DND-41 (cell line): ENCODE results near the gene FAF1.

Source experiments
- ATAC-seq: fragments of 200-7000 bp; cut with Tn5 transposase; 3 replicates; pipeline ENCODE4 v1.9.1; 2021; ENCODE audit warnings: low read depth; ENCODE audit not compliant: insufficient read depth
- DNase-seq: peaks from one replicate; pipeline ENCODE4 v3.0.0-alpha.2; 2020
- H2AFZ ChIP-seq: 2 replicates; pipeline ENCODE4 v1.6.0; 2012; ENCODE audit warnings: low read depth, low read length
- H3K27ac ChIP-seq: 2 replicates; pipeline ENCODE4 v1.5.1; 2012; ENCODE audit warnings: low read length, inconsistent platforms
- H3K27me3 ChIP-seq: fragments of 200-600 bp; sonication (generic); 2 replicates; pipeline ENCODE4 v1.6.0; 2012; ENCODE audit warnings: low read length, mild to moderate bottlenecking, inconsistent platforms; ENCODE audit not compliant: insufficient read depth, poor library complexity
- H3K36me3 ChIP-seq: 2 replicates; pipeline ENCODE4 v1.5.1; 2012; ENCODE audit warnings: low read length, inconsistent platforms; ENCODE audit not compliant: insufficient read depth
- H3K4me1 ChIP-seq: 2 replicates; pipeline ENCODE4 v1.5.1; 2012; ENCODE audit warnings: mild to moderate bottlenecking, low read length; ENCODE audit not compliant: insufficient read depth
- H3K4me2 ChIP-seq: 2 replicates; pipeline ENCODE4 v1.6.0; 2012; ENCODE audit warnings: mild to moderate bottlenecking, moderate library complexity, low read length, inconsistent platforms; ENCODE audit not compliant: insufficient read depth
- H3K4me3 ChIP-seq, 2 experiments: fragments of 200-600 bp in 1 of 2; shearing (Covaris generic) in 1 of 2; 2 replicates each; pipeline ENCODE4 v1.5.1; 2012 to 2016; ENCODE audit warnings: inconsistent platforms in 2 of 2, low read length in 2 of 2, mild to moderate bottlenecking in 2 of 2, low read depth in 1 of 2, moderate library complexity in 1 of 2
- H3K79me2 ChIP-seq: 2 replicates; pipeline ENCODE4 v1.6.0; 2012; ENCODE audit warnings: low read length, inconsistent platforms; ENCODE audit not compliant: insufficient read depth
- H3K9ac ChIP-seq: 2 replicates; pipeline ENCODE4 v1.6.0; 2012; ENCODE audit warnings: low read depth, mild to moderate bottlenecking, inconsistent platforms, low read length, moderate library complexity
- H3K9me3 ChIP-seq: 2 replicates; pipeline ENCODE4 v1.5.1; 2012; ENCODE audit warnings: low read length, moderate library complexity, mild to moderate bottlenecking, inconsistent platforms; ENCODE audit not compliant: insufficient read depth, severe bottlenecking
- H4K20me1 ChIP-seq: 2 replicates; pipeline ENCODE4 v1.6.0; 2012; ENCODE audit warnings: low read length; ENCODE audit not compliant: insufficient read depth
- EZH2 ChIP-seq: IDR thresholded peaks from 3 replicates; pipeline ENCODE4 v1.6.1; 2012; ENCODE audit warnings: borderline replicate concordance, low read depth, mild to moderate bottlenecking, moderate library complexity, low read length, inconsistent platforms; ENCODE audit not compliant: severe bottlenecking
- TF ChIP-seq, protein P1 (sequence below): IDR thresholded peaks from 2 replicates; pipeline ENCODE4 v1.5.1; 2012; ENCODE audit warnings: borderline replicate concordance, low read length, moderate library complexity, mild to moderate bottlenecking; ENCODE audit not compliant: poor library complexity, severe bottlenecking; ENCODE audit errors: extremely low read depth

The FAF1 gene

DNA sequence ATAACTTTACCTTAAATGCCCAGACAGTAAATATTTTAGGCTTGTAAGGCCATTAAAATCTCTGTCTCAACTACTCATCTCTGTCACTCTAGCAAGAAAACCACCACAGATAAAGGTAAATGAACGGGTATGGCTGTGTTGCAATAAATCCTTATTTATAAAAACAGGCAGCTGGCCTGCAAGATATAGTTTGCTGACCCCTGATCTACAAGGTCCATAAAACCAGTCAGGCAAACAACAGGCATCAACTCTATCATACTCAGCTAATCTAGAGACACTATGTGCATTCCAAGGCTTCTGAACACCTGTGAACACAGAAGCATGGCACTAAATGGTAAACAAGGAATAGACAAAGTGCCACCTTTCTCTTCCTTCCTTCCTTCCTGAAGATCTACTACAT, 9.7 kb downstream of the FAF1 start:
- ATAC-seq, result no peak
- Histone ChIP-seq H3K4me2 (no peak overlapping the region), H3K36me3 (peaks cover 18% of the 10 kb centered on the region)

DNA sequence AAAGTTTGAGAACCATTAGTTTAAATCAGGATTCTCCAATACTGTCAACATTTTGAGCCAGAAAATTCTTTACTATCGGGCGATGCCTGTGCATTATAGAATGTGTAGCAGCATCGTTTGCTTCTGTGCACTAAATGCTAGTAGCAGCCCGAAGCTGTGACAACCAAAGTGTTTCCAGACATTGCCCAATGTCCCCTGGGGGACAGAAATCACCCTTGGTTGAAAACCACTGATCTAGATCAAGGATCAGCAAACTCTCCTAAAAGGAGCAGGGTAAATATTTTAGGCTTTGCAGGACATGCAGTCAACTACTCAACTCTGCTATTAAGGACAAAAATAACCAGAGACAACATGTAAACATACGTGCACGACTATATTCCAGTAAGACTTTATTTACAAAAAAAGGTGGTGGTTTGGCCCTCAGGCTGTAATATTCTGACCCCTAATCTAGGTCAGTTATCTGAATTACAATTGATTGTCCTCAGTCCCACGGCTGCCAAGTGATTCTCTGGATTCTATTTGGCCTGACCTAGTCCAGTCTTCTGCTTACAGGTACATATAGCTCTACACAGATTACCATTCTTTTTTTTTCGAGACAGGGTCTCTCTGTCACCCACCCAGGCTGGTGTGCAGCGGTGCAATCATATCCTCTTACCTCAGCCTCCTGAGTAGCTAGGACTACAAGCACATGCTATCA, 10.6 kb downstream of the FAF1 start:
- Histone ChIP-seq H2AFZ (no peak overlapping the region), H3K4me1 (no peaks in the 10 kb centered on the region), H3K36me3 (peaks cover 19% of the 10 kb centered on the region), H3K9me3 (no peaks in the 10 kb centered on the region), H3K4me3 (no peak overlapping the region), H3K27ac (no peak overlapping the region), H3K79me2 (peaks cover 90% of the 10 kb centered on the region), H3K4me2 (no peak overlapping the region), H3K9ac (no peak overlapping the region), H4K20me1 (peaks cover 63% of the 10 kb centered on the region), H3K27me3 (no peaks in the 10 kb centered on the region)
- no peak for ATAC-seq
- no peak for DNase-seq
- no peak for TF ChIP-seq EZH2
- TF ChIP-seq, protein P1, sequence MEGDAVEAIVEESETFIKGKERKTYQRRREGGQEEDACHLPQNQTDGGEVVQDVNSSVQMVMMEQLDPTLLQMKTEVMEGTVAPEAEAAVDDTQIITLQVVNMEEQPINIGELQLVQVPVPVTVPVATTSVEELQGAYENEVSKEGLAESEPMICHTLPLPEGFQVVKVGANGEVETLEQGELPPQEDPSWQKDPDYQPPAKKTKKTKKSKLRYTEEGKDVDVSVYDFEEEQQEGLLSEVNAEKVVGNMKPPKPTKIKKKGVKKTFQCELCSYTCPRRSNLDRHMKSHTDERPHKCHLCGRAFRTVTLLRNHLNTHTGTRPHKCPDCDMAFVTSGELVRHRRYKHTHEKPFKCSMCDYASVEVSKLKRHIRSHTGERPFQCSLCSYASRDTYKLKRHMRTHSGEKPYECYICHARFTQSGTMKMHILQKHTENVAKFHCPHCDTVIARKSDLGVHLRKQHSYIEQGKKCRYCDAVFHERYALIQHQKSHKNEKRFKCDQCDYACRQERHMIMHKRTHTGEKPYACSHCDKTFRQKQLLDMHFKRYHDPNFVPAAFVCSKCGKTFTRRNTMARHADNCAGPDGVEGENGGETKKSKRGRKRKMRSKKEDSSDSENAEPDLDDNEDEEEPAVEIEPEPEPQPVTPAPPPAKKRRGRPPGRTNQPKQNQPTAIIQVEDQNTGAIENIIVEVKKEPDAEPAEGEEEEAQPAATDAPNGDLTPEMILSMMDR, result no peak

More for the DNA sequence above, 9.7 kb downstream of the FAF1 start:
- no peak overlapping the region for H2AFZ ChIP-seq
- peaks cover 53% of the 10 kb centered on the region for H4K20me1 ChIP-seq
- no peak overlapping the region for H3K9ac ChIP-seq
- no peaks in the 10 kb centered on the region for H3K9me3 ChIP-seq
- TF ChIP-seq, protein P1, result no peak
- no peak for TF ChIP-seq EZH2
- H3K79me2 ChIP-seq, result peaks cover 90% of the 10 kb centered on the region
- H3K27ac ChIP-seq, result no peak overlapping the region
- peaks cover under 1% of the 10 kb centered on the region; the same call in 1 of the 2 replicates for H3K4me1 ChIP-seq
- H3K4me3 ChIP-seq, result no peak overlapping the region
- no peaks in the 10 kb centered on the region for H3K27me3 ChIP-seq
- DNase-seq, result no peak

DNA sequence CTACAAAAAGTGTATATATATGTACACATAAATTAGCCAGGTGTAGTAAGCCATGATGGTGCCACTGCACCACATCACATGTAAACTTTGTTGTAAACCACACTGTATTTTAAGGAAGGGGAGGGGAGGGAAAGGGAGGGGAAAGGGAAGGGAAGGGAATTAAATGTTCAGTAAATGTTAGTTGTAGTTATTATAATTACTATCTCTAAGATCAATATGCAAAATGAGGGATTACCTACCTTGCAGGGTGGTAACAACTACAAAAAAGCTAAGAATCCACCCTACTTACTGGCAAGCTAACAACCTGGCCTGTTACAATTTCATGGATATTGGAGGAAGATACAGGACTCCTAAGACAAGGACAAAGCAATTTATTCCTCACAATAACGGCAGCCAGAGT, 17.7 kb downstream of the FAF1 start:
- peaks cover 18% of the 10 kb centered on the region for H3K36me3 ChIP-seq
- no peaks in the 10 kb centered on the region for H3K4me1 ChIP-seq
- H3K27ac ChIP-seq, result no peak overlapping the region
- peaks cover 67% of the 10 kb centered on the region for H4K20me1 ChIP-seq
- no peak overlapping the region for H3K9ac ChIP-seq
- DNase-seq (no peak), ATAC-seq (no peak)
- no peak overlapping the region for H2AFZ ChIP-seq
- peaks cover 100% of the 10 kb centered on the region for H3K79me2 ChIP-seq
- TF ChIP-seq, protein P1, result no peak
- TF ChIP-seq EZH2, result no peak
- no peak overlapping the region for H3K4me2 ChIP-seq
- no peak overlapping the region for H3K4me3 ChIP-seq
- H3K9me3 ChIP-seq, result no peaks in the 10 kb centered on the region
- H3K27me3 ChIP-seq, result no peaks in the 10 kb centered on the region
